Endodermal cell (in vitro differentiated cells): ENCODE results near the gene LARGE1. TPM values are rescaled to one million over a fixed set of nuclear protein-coding genes. Genes with fewer than 3 reads are reported as not detected.

Experiments
- DNase-seq: peaks from one replicate; pipeline ENCODE4 v3.0.0-alpha.2; 2017
- H3K27ac ChIP-seq: 2 replicates; pipeline ENCODE4 v1.5.1; 2013; ENCODE audit warnings: mild to moderate bottlenecking, low read depth, low read length, moderate library complexity
- H3K27me3 ChIP-seq: 2 replicates; pipeline ENCODE4 v1.6.1; 2013; ENCODE audit warnings: mild to moderate bottlenecking, low read length, moderate library complexity; ENCODE audit not compliant: insufficient read depth, control insufficient read depth, poor library complexity, severe bottlenecking
- H3K36me3 ChIP-seq: 2 replicates; pipeline ENCODE4 v1.7.0; 2013; ENCODE audit warnings: mild to moderate bottlenecking, low read length, moderate library complexity; ENCODE audit not compliant: control insufficient read depth, insufficient read depth
- H3K4me1 ChIP-seq: one replicate; pipeline ENCODE4 v1.7.0; 2013; ENCODE audit warnings: low read length; ENCODE audit not compliant: control insufficient read depth, insufficient read depth
- H3K4me3 ChIP-seq: 2 replicates; pipeline ENCODE4 v1.5.1; 2013; ENCODE audit warnings: mild to moderate bottlenecking, low read length, moderate library complexity
- H3K9ac ChIP-seq: 2 replicates; pipeline ENCODE4 v1.6.1; 2013; ENCODE audit warnings: mild to moderate bottlenecking, low read length, moderate library complexity; ENCODE audit not compliant: poor library complexity, severe bottlenecking; ENCODE audit errors: extremely low read depth
- H3K9me3 ChIP-seq: 2 replicates; pipeline ENCODE4 v1.6.1; 2013; ENCODE audit warnings: mild to moderate bottlenecking, low read length, moderate library complexity; ENCODE audit not compliant: control insufficient read depth
- H3K27ac Mint-ChIP-seq: 2 replicates; pipeline ENCODE4 v1.8.0; 2020; ENCODE audit warnings: mixed read lengths
- H3K27me3 Mint-ChIP-seq: 2 replicates; pipeline ENCODE4 v1.8.0; 2021; ENCODE audit warnings: mild to moderate bottlenecking, mixed read lengths; ENCODE audit not compliant: insufficient read depth
- H3K36me3 Mint-ChIP-seq: 2 replicates; pipeline ENCODE4 v1.8.0; 2020; ENCODE audit warnings: low read depth, mixed read lengths
- H3K4me1 Mint-ChIP-seq: 2 replicates; pipeline ENCODE4 v1.8.0; 2020; ENCODE audit warnings: mixed read lengths
- H3K4me3 Mint-ChIP-seq: 2 replicates; pipeline ENCODE4 v1.8.0; 2020; ENCODE audit warnings: mild to moderate bottlenecking, moderate library complexity, mixed read lengths
- H3K9me3 Mint-ChIP-seq: 2 replicates; pipeline ENCODE4 v1.8.0; 2020; ENCODE audit warnings: mild to moderate bottlenecking, mixed read lengths
- WGBS, 2 experiments: methylation state at CpG; one replicate each; pipeline versions ENCODE4 v1.1.5 to v1.1.7; 2013; ENCODE audit warnings: missing lambda C conversion rate in 2 of 2, mixed read lengths in 1 of 2; ENCODE audit not compliant: insufficient coverage in 1 of 2, insufficient read length in 1 of 2; 5-methylcytosine and 5-hydroxymethylcytosine counted together
- total RNA-seq, 2 donors: library from RNA; stranded (reverse); fragmentation: NEBNext Ultra II Directional in 1 of 2; extraction: Animal tissue kit (Norgen Biotek cat#: 25700) in 1 of 2; gene quantifications; 2 replicates in 1 of 2; 3 replicates in 1 of 2; pipeline ENCODE4 v1.2.1, GENCODE V29; 2021
- TF ChIP-seq, protein P1 (sequence below): fragments of 200-600 bp; sonication (generic); conservative IDR thresholded peaks from 2 replicates; pipeline ENCODE4 v1.5.0; 2021; ENCODE audit warnings: antibody characterized with exemption, mild to moderate bottlenecking

LARGE1 gene
- total RNA-seq, 2 donors from 2014 or later: 17.5 to 24.3 TPM

GRCh38 chr22:33542153-33542552, 378.1 kb downstream of the LARGE1 start:
- no peaks in the 10 kb centered on the region for H3K9me3 ChIP-seq
- peaks cover 6% of the 10 kb centered on the region for H3K4me1 ChIP-seq
- Mint-ChIP-seq H3K36me3 (no peaks in the 10 kb centered on the region), H3K4me3 (no peak overlapping the region), H3K9me3 (no peaks in the 10 kb centered on the region), H3K27ac (no peak overlapping the region), H3K27me3 (peaks cover 2% of the 10 kb centered on the region), H3K4me1 (peaks cover 13% of the 10 kb centered on the region)
- H3K27ac ChIP-seq: peak overlapping the region; percentile 8
- no peaks in the 10 kb centered on the region for H3K27me3 ChIP-seq
- 90 to 92% methylated on average over 2 to 3 of the region's 3 CpGs for WGBS, 2 experiments
- no peak overlapping the region for H3K4me3 ChIP-seq
- H3K36me3 ChIP-seq: no peaks in the 10 kb centered on the region
- TF ChIP-seq, protein P1, sequence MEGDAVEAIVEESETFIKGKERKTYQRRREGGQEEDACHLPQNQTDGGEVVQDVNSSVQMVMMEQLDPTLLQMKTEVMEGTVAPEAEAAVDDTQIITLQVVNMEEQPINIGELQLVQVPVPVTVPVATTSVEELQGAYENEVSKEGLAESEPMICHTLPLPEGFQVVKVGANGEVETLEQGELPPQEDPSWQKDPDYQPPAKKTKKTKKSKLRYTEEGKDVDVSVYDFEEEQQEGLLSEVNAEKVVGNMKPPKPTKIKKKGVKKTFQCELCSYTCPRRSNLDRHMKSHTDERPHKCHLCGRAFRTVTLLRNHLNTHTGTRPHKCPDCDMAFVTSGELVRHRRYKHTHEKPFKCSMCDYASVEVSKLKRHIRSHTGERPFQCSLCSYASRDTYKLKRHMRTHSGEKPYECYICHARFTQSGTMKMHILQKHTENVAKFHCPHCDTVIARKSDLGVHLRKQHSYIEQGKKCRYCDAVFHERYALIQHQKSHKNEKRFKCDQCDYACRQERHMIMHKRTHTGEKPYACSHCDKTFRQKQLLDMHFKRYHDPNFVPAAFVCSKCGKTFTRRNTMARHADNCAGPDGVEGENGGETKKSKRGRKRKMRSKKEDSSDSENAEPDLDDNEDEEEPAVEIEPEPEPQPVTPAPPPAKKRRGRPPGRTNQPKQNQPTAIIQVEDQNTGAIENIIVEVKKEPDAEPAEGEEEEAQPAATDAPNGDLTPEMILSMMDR: no peak
- H3K9ac ChIP-seq: no peak overlapping the region
- no peak for DNase-seq

GRCh38 chr22:33539902-33540751, 380.1 kb downstream of the LARGE1 start:
- WGBS, 2 experiments: 90 to 91% methylated on average over 4 to 8 of the region's 8 CpGs
- H3K27me3 Mint-ChIP-seq: peaks cover 5% of the 10 kb centered on the region

GRCh38 chr22:33539202-33539901, 380.9 kb downstream of the LARGE1 start:
- DNase-seq: no peak
- H3K27me3 ChIP-seq: no peaks in the 10 kb centered on the region
- Mint-ChIP-seq H3K27ac (no peak overlapping the region), H3K27me3 (peaks cover 12% of the 10 kb centered on the region), H3K36me3 (no peaks in the 10 kb centered on the region), H3K9me3 (no peaks in the 10 kb centered on the region), H3K4me1 (peaks cover 25% of the 10 kb centered on the region), H3K4me3 (no peak overlapping the region)
- WGBS, 2 experiments: 98 to 100% methylated on average over 2 to 4 of the region's 5 CpGs
- no peak overlapping the region for H3K27ac ChIP-seq
- no peak overlapping the region for H3K4me3 ChIP-seq
- H3K9me3 ChIP-seq: no peaks in the 10 kb centered on the region
- no peak overlapping the region for H3K9ac ChIP-seq
- peaks cover 11% of the 10 kb centered on the region for H3K4me1 ChIP-seq
- TF ChIP-seq, protein P1: no peak
- no peaks in the 10 kb centered on the region for H3K36me3 ChIP-seq

More at GRCh38 chr22:33539902-33540751, 380.1 kb downstream of the LARGE1 start:
- Mint-ChIP-seq H3K27ac (no peak overlapping the region), H3K9me3 (no peaks in the 10 kb centered on the region), H3K36me3 (no peaks in the 10 kb centered on the region), H3K4me3 (no peak overlapping the region), H3K4me1 (peaks cover 25% of the 10 kb centered on the region)
- H3K9me3 ChIP-seq: no peaks in the 10 kb centered on the region
- H3K4me1 ChIP-seq: peaks cover 11% of the 10 kb centered on the region
- TF ChIP-seq, protein P1: no peak
- H3K36me3 ChIP-seq: no peaks in the 10 kb centered on the region
- H3K9ac ChIP-seq: no peak overlapping the region
- H3K27me3 ChIP-seq: no peaks in the 10 kb centered on the region
- no peak for DNase-seq
- no peak overlapping the region for H3K27ac ChIP-seq
- no peak overlapping the region for H3K4me3 ChIP-seq
